Measurements from ENCODE around the gene MUC12.
A peak's percentile ranks its signal among the peaks of the same experiment; 100 is the strongest.

MUC12 gene

DNA sequence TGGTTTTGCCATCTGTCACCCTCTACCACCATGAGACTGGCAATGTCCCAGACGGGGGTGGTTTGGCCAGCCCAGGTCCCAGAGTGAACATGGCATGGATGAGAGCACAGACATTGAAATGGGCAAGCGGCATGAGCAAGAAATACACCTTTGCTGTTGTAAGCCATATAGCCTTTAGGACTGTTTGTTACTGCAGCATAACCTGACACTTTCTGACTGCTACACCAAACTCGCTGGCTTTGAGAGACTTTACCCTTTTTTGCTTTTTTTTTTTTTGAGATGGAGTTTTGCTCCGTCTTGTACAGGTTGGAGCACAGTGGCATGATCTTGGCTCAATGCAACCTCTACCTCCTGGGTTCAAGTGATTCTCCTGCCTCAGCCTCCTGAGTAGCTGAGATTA, 25.2 kb upstream of the MUC12 start:
- Histone ChIP-seq H3K9me3 (ENCODE audit: control insufficient read depth in 1 of 2, low read length in 2 of 2) (peaks cover 0 to 6% of the 10 kb centered on the region in 2 donors), H3K36me3 (ENCODE audit: control insufficient read depth in 1 of 2, insufficient read depth in 2 of 2, low read length in 2 of 2) (no peaks in the 10 kb centered on the region), H3K9ac (ENCODE audit: low read depth in 1 of 2, low read length in 2 of 2) (no peak overlapping the region), H3K27me3 (ENCODE audit: control insufficient read depth in 1 of 2, insufficient read depth in 2 of 2, low read length in 2 of 2) (peaks cover 0 to 2% of the 10 kb centered on the region in 2 donors), H3K4me3 (ENCODE audit: low read depth in 1 of 2, low read length in 2 of 2) (no peak overlapping the region), H3K4me1 (ENCODE audit: control insufficient read depth in 1 of 2, insufficient read depth in 2 of 2, low read length in 2 of 2) (peaks cover 6 to 9% of the 10 kb centered on the region in 2 donors), H3K27ac (ENCODE audit: low read depth, low read length) (no peak overlapping the region)

DNA sequence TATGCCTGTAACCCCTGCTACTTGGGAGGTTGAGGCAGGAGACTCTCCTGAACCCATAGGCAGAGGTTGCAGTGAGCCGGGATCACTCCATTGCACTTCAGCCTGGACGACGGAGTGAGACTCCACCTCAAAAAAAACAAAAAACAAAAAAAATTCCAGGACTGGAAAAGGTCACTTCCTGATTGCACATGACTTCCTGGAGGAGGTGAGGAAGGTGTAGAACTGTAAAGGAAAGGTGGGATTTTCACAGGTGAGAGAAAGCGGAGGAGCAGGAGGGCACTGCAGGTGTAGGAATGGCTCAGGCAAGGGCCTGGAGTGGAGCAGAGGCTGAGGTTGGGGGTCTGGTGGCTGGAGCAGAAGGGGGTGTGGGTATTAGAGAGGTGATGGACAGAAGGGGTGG, 23.3 kb upstream of the MUC12 start:
- Histone ChIP-seq H3K27ac (ENCODE audit: low read depth, low read length) (no peak overlapping the region), H3K4me3 (ENCODE audit: low read depth in 1 of 2, low read length in 2 of 2) (no peak overlapping the region), H3K9me3 (ENCODE audit: control insufficient read depth in 1 of 2, low read length in 2 of 2) (no peaks in the 10 kb centered on the region), H3K36me3 (ENCODE audit: control insufficient read depth in 1 of 2, insufficient read depth in 2 of 2, low read length in 2 of 2) (no peaks in the 10 kb centered on the region), H3K9ac (ENCODE audit: low read depth in 1 of 2, low read length in 2 of 2) (no peak overlapping the region), H3K27me3 (ENCODE audit: control insufficient read depth in 1 of 2, insufficient read depth in 2 of 2, low read length in 2 of 2) (peaks cover 0 to 2% of the 10 kb centered on the region in 2 donors), H3K4me1 (ENCODE audit: control insufficient read depth in 1 of 2, insufficient read depth in 2 of 2, low read length in 2 of 2) (peaks cover 6 to 10% of the 10 kb centered on the region in 2 donors)

DNA sequence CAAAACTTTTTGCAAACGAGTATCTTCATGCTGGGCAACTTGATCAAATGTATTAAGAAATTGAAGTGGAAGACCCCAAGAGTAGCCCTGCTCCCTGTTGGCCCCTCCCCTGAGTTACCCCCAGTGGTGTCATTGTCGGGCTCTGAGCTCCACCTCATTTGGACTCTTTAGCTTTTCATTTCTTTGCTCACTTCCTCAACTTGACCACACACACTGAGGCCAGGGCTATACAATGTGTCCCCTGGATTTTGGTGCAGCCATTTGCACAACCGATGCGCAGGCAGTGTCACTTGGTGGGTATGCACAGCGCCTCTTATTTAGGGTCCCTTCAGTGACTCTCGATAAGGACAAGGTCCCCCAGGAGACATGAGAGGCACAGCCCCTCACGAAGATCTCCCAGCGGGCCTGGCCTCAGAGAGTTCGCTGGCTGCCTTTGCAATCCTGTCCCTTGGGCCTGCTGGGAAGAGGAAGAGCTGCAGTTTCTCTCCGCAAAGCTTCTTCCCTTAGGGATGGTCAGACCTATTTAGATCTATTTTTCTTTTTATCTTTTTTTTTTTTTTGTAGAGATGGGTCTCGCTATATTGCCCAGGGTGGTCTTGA, 22.5 kb upstream of the MUC12 start:
- H3K4me3 ChIP-seq (ENCODE audit: low read depth in 1 of 2, low read length in 2 of 2) = no peak overlapping the region
- H3K27ac ChIP-seq (ENCODE audit: low read depth, low read length) = no peak overlapping the region
- no peak overlapping the region for H3K9ac ChIP-seq (ENCODE audit: low read depth in 1 of 2, low read length in 2 of 2)
- H3K36me3 ChIP-seq (ENCODE audit: control insufficient read depth in 1 of 2, insufficient read depth in 2 of 2, low read length in 2 of 2) = peaks cover 4 to 5% of the 10 kb centered on the region in 2 donors
- peaks cover 0 to 8% of the 10 kb centered on the region in 2 donors for H3K27me3 ChIP-seq (ENCODE audit: control insufficient read depth in 1 of 2, insufficient read depth in 2 of 2, low read length in 2 of 2)
- H3K9me3 ChIP-seq (ENCODE audit: control insufficient read depth in 1 of 2, low read length in 2 of 2) = no peaks in the 10 kb centered on the region
- H3K4me1 ChIP-seq (ENCODE audit: control insufficient read depth in 1 of 2, insufficient read depth in 2 of 2, low read length in 2 of 2) = peaks cover 6 to 16% of the 10 kb centered on the region in 2 donors

DNA sequence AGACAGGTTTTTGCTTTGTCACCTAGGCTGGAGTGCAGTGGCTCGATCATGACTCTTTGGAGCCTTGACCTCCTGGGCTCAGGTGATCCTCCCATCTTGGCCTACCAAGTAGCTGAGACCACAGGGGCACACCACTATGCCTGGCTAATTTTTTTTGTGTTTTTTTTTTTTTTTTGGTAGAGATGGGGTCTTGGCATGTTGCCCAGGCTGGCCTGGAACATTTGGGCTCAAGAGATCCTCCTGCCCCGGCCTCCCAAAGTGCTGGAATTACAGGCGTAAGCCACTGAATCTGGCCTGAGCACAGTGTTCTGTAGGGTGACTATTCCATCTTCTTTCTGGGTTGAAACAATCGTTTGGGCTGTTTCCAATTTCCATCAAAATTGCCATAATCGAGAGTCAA, 21.6 kb upstream of the MUC12 start:
- Histone ChIP-seq H3K36me3 (ENCODE audit: control insufficient read depth in 1 of 2, insufficient read depth in 2 of 2, low read length in 2 of 2) (peaks cover 8 to 13% of the 10 kb centered on the region in 2 donors), H3K9ac (ENCODE audit: low read depth in 1 of 2, low read length in 2 of 2) (no peak overlapping the region), H3K4me1 (ENCODE audit: control insufficient read depth in 1 of 2, insufficient read depth in 2 of 2, low read length in 2 of 2) (peaks cover 2 to 11% of the 10 kb centered on the region in 2 donors), H3K9me3 (ENCODE audit: control insufficient read depth in 1 of 2, low read length in 2 of 2) (no peaks in the 10 kb centered on the region), H3K27ac (ENCODE audit: low read depth, low read length) (no peak overlapping the region), H3K27me3 (ENCODE audit: control insufficient read depth in 1 of 2, insufficient read depth in 2 of 2, low read length in 2 of 2) (peaks cover 0 to 9% of the 10 kb centered on the region in 2 donors), H3K4me3 (ENCODE audit: low read depth in 1 of 2, low read length in 2 of 2) (no peak overlapping the region)

DNA sequence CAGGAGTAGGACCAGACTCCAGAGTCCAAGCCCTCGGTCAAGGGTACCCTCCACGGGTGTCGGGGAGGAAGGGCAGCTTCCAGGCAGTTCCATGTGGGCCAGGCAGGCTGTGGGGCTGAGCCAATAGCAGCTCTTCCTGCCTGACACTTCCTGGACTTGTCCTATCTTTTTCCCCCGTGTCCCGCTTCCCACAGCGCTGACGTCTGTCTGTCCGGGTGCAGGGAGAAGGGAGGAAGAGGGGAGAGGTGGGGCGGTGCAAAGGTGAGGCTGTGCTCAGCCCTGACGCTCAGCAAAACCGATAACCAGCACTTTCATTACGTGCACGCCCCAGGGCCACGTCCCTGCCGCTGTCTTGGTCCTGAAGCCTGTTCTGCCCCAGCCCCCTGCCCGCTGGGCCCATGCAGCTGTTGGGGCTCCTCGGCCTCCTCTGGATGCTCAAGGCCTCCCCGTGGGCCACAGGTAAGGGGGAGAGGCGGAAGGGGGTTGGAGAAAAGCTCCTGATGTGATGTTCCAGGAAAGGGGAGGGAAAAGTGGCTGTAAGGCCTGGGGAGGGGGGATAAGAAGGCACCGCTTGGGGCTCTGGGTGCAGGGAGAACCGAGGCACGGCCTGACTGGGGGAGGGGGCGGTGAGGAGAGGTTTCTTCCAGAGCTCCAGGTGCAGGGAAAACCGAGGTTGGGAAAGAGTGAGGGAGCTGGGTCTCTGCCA, 20.0 kb upstream of the MUC12 start, which contains the start of gene MUC3A:
Gene MUC3A (plus strand): TSS at position 308 of the 706 bp plus-strand sequence. CDS start 91 bp downstream, at position 399.
- Histone ChIP-seq H3K9ac (ENCODE audit: low read depth in 1 of 2, low read length in 2 of 2) (peak within 1 kb of the TSS; percentile 75 to 96), H3K4me3 (ENCODE audit: low read depth in 1 of 2, low read length in 2 of 2) (peak within 1 kb of the TSS; percentile 72), H3K27ac (ENCODE audit: low read depth, low read length) (peak within 1 kb of the TSS; percentile 79)

DNA sequence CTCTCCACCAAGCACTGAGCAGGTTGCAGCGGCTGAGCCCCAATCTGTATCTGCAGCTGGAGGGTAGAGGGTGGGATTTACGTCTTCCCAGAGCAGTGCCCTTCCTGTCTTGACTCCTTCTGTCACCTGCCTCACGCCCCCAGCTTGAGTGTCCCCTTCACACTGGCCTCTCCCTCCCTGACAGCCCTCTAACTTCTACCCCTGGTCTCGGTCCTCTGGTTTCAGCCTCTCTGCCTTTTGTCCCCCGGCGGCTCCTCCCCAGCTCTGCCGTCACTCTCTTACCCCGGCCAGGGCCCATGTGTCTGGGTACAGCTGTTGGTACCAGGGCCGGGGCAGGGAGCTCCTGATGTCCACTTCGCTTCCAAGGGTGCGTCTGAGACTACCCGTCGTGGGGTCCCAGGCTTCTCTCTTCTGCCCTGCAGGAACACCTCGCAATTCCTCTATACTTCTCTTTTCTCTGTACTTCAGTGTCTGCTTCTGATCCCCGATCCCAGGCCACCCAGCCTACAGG, 19.4 kb upstream of the MUC12 start:
- Histone ChIP-seq H3K4me3 (ENCODE audit: low read depth in 1 of 2, low read length in 2 of 2) (peak overlapping the region; percentile 72), H3K9me3 (ENCODE audit: control insufficient read depth in 1 of 2, low read length in 2 of 2) (no peaks in the 10 kb centered on the region), H3K4me1 (ENCODE audit: control insufficient read depth in 1 of 2, insufficient read depth in 2 of 2, low read length in 2 of 2) (peaks cover 0 to 11% of the 10 kb centered on the region in 2 donors), H3K27me3 (ENCODE audit: control insufficient read depth in 1 of 2, insufficient read depth in 2 of 2, low read length in 2 of 2) (peaks cover 0 to 9% of the 10 kb centered on the region in 2 donors), H3K36me3 (ENCODE audit: control insufficient read depth in 1 of 2, insufficient read depth in 2 of 2, low read length in 2 of 2) (peaks cover 14 to 35% of the 10 kb centered on the region in 2 donors), H3K27ac (ENCODE audit: low read depth, low read length) (peak overlapping the region; percentile 79), H3K9ac (ENCODE audit: low read depth in 1 of 2, low read length in 2 of 2) (peak overlapping the region; percentile 75 to 96)

More for the DNA sequence above, 20.0 kb upstream of the MUC12 start, which contains the start of gene MUC3A:
- H3K9me3 ChIP-seq (ENCODE audit: control insufficient read depth in 1 of 2, low read length in 2 of 2) = no peaks in the 10 kb centered on the region
- peaks cover 14 to 29% of the 10 kb centered on the region in 2 donors for H3K36me3 ChIP-seq (ENCODE audit: control insufficient read depth in 1 of 2, insufficient read depth in 2 of 2, low read length in 2 of 2)
- peaks cover 0 to 9% of the 10 kb centered on the region in 2 donors for H3K27me3 ChIP-seq (ENCODE audit: control insufficient read depth in 1 of 2, insufficient read depth in 2 of 2, low read length in 2 of 2)
- H3K4me1 ChIP-seq (ENCODE audit: control insufficient read depth in 1 of 2, insufficient read depth in 2 of 2, low read length in 2 of 2) = peaks cover 0 to 11% of the 10 kb centered on the region in 2 donors

DNA sequence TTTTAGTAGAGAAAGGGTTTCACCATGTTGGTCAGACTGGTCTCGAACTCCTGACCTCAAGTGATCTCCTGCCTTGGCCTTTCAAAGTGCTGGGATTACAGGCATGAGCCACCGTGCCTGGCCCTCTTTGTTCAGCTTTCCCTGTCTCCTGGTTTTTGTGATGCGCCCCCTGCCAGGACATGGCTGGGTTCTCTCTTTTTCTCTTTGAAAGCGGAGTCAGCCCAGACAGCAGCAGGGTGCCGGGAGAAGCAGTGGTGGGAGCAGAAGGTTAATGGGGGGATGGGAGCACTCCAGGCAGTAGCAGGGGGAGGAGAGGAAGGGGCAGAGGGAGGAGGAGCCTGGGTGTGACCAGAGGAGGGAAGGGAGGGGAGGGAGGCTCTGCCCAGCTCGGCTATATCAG, 18.2 kb upstream of the MUC12 start:
- Histone ChIP-seq H3K9me3 (ENCODE audit: control insufficient read depth in 1 of 2, low read length in 2 of 2) (no peaks in the 10 kb centered on the region), H3K27ac (ENCODE audit: low read depth, low read length) (no peak overlapping the region), H3K36me3 (ENCODE audit: control insufficient read depth in 1 of 2, insufficient read depth in 2 of 2, low read length in 2 of 2) (peaks cover 14 to 47% of the 10 kb centered on the region in 2 donors)

DNA sequence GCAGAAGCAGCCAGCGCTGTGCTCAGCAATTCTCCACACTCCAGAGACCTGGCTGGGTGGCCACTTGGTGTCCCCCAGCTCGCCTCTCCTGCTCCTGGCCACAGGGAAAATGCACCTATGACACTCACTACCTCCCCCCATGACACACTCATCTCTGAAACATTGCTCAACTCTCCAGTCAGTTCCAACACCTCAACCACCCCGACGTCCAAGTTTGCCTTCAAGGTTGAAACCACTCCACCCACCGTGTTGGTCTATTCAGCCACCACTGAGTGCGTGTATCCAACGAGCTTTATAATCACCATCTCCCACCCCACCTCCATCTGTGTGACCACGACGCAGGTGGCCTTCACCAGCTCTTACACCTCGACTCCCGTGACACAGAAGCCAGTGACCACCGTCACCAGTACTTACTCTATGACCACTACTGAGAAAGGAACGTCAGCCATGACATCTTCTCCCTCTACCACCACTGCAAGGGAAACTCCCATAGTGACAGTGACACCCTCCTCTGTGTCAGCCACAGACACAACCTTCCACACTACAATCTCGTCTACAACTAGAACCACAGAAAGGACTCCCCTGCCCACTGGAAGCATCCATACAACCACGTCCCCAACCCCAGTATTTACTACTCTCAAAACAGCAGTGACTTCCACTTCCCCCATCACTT, 17.3 kb upstream of the MUC12 start:
- peaks cover 0 to 11% of the 10 kb centered on the region in 2 donors for H3K4me1 ChIP-seq (ENCODE audit: control insufficient read depth in 1 of 2, insufficient read depth in 2 of 2, low read length in 2 of 2)
- H3K27me3 ChIP-seq (ENCODE audit: control insufficient read depth in 1 of 2, insufficient read depth in 2 of 2, low read length in 2 of 2) = peaks cover 0 to 6% of the 10 kb centered on the region in 2 donors
- H3K9me3 ChIP-seq (ENCODE audit: control insufficient read depth in 1 of 2, low read length in 2 of 2) = no peaks in the 10 kb centered on the region
- H3K4me3 ChIP-seq (ENCODE audit: low read depth in 1 of 2, low read length in 2 of 2) = no peak overlapping the region
- H3K36me3 ChIP-seq (ENCODE audit: control insufficient read depth in 1 of 2, insufficient read depth in 2 of 2, low read length in 2 of 2) = peaks cover 14 to 56% of the 10 kb centered on the region in 2 donors
- H3K9ac ChIP-seq (ENCODE audit: low read depth in 1 of 2, low read length in 2 of 2) = no peak overlapping the region
- H3K27ac ChIP-seq (ENCODE audit: low read depth, low read length) = no peak overlapping the region

More for the DNA sequence above, 18.2 kb upstream of the MUC12 start:
- peaks cover 0 to 6% of the 10 kb centered on the region in 2 donors for H3K27me3 ChIP-seq (ENCODE audit: control insufficient read depth in 1 of 2, insufficient read depth in 2 of 2, low read length in 2 of 2)
- peak overlapping the region; percentile 15 to 72 for H3K4me3 ChIP-seq (ENCODE audit: low read depth in 1 of 2, low read length in 2 of 2)
- H3K9ac ChIP-seq (ENCODE audit: low read depth in 1 of 2, low read length in 2 of 2) = peak overlapping the region in 1 of 2 donors; percentile 96
- H3K4me1 ChIP-seq (ENCODE audit: control insufficient read depth in 1 of 2, insufficient read depth in 2 of 2, low read length in 2 of 2) = peaks cover 0 to 11% of the 10 kb centered on the region in 2 donors

DNA sequence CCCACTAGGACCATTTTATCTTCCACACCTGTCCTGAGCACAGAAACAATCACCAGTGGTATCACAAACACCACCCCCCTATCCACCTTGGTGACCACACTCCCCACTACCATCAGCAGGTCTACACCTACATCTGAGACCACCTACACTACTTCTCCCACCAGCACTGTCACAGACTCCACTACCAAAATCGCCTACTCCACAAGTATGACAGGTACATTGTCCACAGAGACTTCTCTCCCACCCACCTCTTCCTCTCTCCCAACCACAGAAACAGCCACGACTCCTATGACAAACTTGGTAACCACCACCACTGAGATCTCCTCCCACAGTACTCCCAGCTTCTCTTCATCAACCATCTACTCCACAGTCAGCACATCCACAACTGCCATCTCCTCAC, 16.7 kb upstream of the MUC12 start:
- Histone ChIP-seq H3K9ac (ENCODE audit: low read depth in 1 of 2, low read length in 2 of 2) (no peak overlapping the region), H3K27me3 (ENCODE audit: control insufficient read depth in 1 of 2, insufficient read depth in 2 of 2, low read length in 2 of 2) (peaks cover 0 to 6% of the 10 kb centered on the region in 2 donors), H3K27ac (ENCODE audit: low read depth, low read length) (no peak overlapping the region), H3K4me1 (ENCODE audit: control insufficient read depth in 1 of 2, insufficient read depth in 2 of 2, low read length in 2 of 2) (peaks cover 0 to 11% of the 10 kb centered on the region in 2 donors), H3K9me3 (ENCODE audit: control insufficient read depth in 1 of 2, low read length in 2 of 2) (no peaks in the 10 kb centered on the region), H3K36me3 (ENCODE audit: control insufficient read depth in 1 of 2, insufficient read depth in 2 of 2, low read length in 2 of 2) (peaks cover 14 to 62% of the 10 kb centered on the region in 2 donors), H3K4me3 (ENCODE audit: low read depth in 1 of 2, low read length in 2 of 2) (no peak overlapping the region)
